ENCODE data around the gene ZCCHC24. TPM values are rescaled to one million over a fixed set of nuclear protein-coding genes. Genes with fewer than 3 reads are reported as not detected.

The ZCCHC24 gene
- total RNA-seq, 3 donors from 2014 or later (not counting 1 experiment from before 2014, with no cell fraction given), result 2.8 to 4.0 (median 3.6) TPM

DNA sequence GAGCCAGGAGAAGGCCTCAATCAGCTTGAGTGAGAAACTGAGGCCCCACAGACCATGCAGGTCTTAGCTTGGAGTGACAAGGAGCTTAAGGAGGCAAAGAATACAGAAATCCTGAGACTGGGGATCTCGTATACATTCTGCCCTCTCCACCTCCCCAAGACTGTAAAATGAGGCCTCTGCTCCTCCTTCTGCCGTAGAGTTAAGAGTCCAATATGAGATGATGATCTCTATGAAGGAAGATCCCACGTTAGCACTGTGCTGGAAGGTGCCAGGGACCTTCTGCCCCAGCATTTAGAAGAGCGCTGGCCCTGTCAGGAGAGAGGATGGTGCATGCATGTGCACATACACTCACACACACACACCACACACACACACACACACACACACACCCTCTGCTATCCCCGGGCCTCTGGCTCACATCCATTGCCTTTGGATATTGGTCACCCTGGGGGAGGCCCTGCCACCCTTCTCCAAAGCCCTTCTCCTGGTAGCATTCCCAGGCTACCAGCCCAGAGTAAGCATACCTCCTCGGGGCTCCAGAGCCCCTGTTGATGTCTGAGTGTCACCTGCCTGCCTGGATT is 15.0 kb downstream of the ZCCHC24 start:
- H3K4me3 Mint-ChIP-seq, result no peak overlapping the region
- Histone ChIP-seq H3K36me3 (ENCODE audit: control insufficient read depth, insufficient read depth, low read length) (no peaks in the 10 kb centered on the region), H3K4me1 (ENCODE audit: control insufficient read depth, insufficient read depth, low read length) (no peaks in the 10 kb centered on the region), H3K9me3 (ENCODE audit: control insufficient read depth, insufficient read depth, low read length) (no peaks in the 10 kb centered on the region), H3K27ac (ENCODE audit: low read length) (no peak overlapping the region), H3K27me3 (ENCODE audit: control insufficient read depth, insufficient read depth, low read length) (no peaks in the 10 kb centered on the region), H3K4me3 (ENCODE audit: low read length) (no peak overlapping the region)
- 88% methylated on average over 6 of the region's 6 CpGs for WGBS (ENCODE audit: insufficient coverage)
- no peak for DNase-seq
- H3K4me1 Mint-ChIP-seq, result peaks cover 0 to 11% of the 10 kb centered on the region in 2 donors
- no peaks in the 10 kb centered on the region for H3K27me3 Mint-ChIP-seq (ENCODE audit: low read depth in 2 of 2)
- TF ChIP-seq CTCF (IDR thresholded peaks at IDR 0.05), result no peak
- intact Hi-C loops (cut with micrococcal nuclease), result no loop called here
- no peaks in the 10 kb centered on the region for H3K9me3 Mint-ChIP-seq
- no peaks in the 10 kb centered on the region for H3K36me3 Mint-ChIP-seq
- no peak overlapping the region for H3K27ac Mint-ChIP-seq
- no peak for ATAC-seq

DNA sequence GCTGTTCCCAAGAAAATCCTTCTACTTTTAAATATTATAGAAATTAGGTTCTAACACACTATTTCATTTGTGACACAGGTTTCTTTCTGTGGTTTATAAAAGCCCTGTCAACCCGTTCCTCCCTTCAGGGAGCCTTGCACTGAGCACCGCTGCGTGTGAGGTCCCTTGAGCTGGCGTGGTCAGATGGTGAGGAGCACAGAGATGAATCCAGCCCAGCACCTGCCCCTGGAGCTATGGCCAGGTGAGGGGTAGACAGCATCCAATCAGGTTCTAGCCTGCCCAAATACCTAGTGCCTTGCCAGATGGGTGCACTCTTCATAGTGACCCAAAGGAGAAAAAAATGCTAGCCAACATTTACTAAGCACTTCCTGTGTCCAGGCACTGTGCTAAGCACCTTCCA is 15.7 kb downstream of the ZCCHC24 start:
- DNase-seq (no peak), ATAC-seq (no peak)
- Histone ChIP-seq H3K4me3 (ENCODE audit: low read length) (no peak overlapping the region), H3K9me3 (ENCODE audit: control insufficient read depth, insufficient read depth, low read length) (no peaks in the 10 kb centered on the region), H3K27me3 (ENCODE audit: control insufficient read depth, insufficient read depth, low read length) (no peaks in the 10 kb centered on the region), H3K36me3 (ENCODE audit: control insufficient read depth, insufficient read depth, low read length) (no peaks in the 10 kb centered on the region), H3K4me1 (ENCODE audit: control insufficient read depth, insufficient read depth, low read length) (no peaks in the 10 kb centered on the region), H3K27ac (ENCODE audit: low read length) (no peak overlapping the region)
- H3K4me1 Mint-ChIP-seq, result peaks cover 0 to 10% of the 10 kb centered on the region in 2 donors
- H3K36me3 Mint-ChIP-seq, result no peaks in the 10 kb centered on the region
- no peak overlapping the region for H3K27ac Mint-ChIP-seq
- intact Hi-C loops (cut with micrococcal nuclease), result no loop called here
- H3K9me3 Mint-ChIP-seq, result no peaks in the 10 kb centered on the region
- no peaks in the 10 kb centered on the region for H3K27me3 Mint-ChIP-seq (ENCODE audit: low read depth in 2 of 2)
- no peak for TF ChIP-seq CTCF (IDR thresholded peaks at IDR 0.05)
- WGBS (ENCODE audit: insufficient coverage), result 90% methylated on average over 4 of the region's 4 CpGs
- H3K4me3 Mint-ChIP-seq, result no peak overlapping the region

- H3K27me3 ChIP-seq (ENCODE audit: control insufficient read depth, insufficient read depth, low read length), result no peaks in the 10 kb centered on the region
- no peak for TF ChIP-seq CTCF (IDR thresholded peaks at IDR 0.05)
- Mint-ChIP-seq H3K27me3 (ENCODE audit: low read depth in 2 of 2) (no peaks in the 10 kb centered on the region), H3K4me3 (no peak overlapping the region), H3K4me1 (peaks cover 0 to 12% of the 10 kb centered on the region in 2 donors), H3K36me3 (no peaks in the 10 kb centered on the region), H3K9me3 (no peaks in the 10 kb centered on the region), H3K27ac (no peak overlapping the region)
- H3K4me3 ChIP-seq (ENCODE audit: low read length), result no peak overlapping the region
- ATAC-seq, result no peak
- intact Hi-C loops (cut with micrococcal nuclease), result no loop called here
- DNase-seq, result no peak
- H3K9me3 ChIP-seq (ENCODE audit: control insufficient read depth, insufficient read depth, low read length), result no peaks in the 10 kb centered on the region
- H3K27ac ChIP-seq (ENCODE audit: low read length), result no peak overlapping the region
- no peaks in the 10 kb centered on the region for H3K36me3 ChIP-seq (ENCODE audit: control insufficient read depth, insufficient read depth, low read length)
- WGBS (ENCODE audit: insufficient coverage), result 100% methylated on average over 2 of the region's 3 CpGs
- H3K4me1 ChIP-seq (ENCODE audit: control insufficient read depth, insufficient read depth, low read length), result no peaks in the 10 kb centered on the region
These were observed 17.5 kb downstream of the ZCCHC24 start for GRCh38 chr10:79427965-79428364.

DNA sequence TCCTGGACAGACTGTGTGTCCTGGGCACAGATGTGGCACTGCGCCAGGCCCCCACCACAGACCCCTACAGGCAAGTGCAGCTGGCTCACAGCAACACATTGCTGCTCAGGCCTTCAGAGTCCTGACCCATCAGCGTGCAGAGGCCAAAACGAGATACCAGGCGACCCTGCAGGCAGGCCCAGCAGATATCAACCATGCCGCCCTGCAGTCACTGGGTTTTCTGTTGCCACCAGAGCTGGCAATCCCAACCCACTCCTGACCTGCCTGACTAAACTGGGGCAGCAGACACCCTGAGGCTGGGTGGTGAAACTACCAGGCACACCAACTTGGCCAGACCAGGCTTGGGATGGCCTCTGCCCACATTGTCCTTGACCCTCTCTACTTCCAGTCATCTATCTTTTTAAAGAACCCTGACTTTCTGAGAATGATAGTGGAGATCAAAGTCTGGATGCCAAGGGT is 20.3 kb downstream of the ZCCHC24 start:
- Histone ChIP-seq H3K27ac (ENCODE audit: low read length) (no peak overlapping the region), H3K9me3 (ENCODE audit: control insufficient read depth, insufficient read depth, low read length) (no peaks in the 10 kb centered on the region), H3K36me3 (ENCODE audit: control insufficient read depth, insufficient read depth, low read length) (no peaks in the 10 kb centered on the region), H3K27me3 (ENCODE audit: control insufficient read depth, insufficient read depth, low read length) (no peaks in the 10 kb centered on the region), H3K4me3 (ENCODE audit: low read length) (no peak overlapping the region), H3K4me1 (ENCODE audit: control insufficient read depth, insufficient read depth, low read length) (no peaks in the 10 kb centered on the region)
- H3K27ac Mint-ChIP-seq, result no peak overlapping the region
- WGBS (ENCODE audit: insufficient coverage), result 73% methylated on average over 5 of the region's 5 CpGs
- H3K27me3 Mint-ChIP-seq (ENCODE audit: low read depth in 2 of 2), result no peaks in the 10 kb centered on the region
- H3K9me3 Mint-ChIP-seq, result no peaks in the 10 kb centered on the region
- no peak for DNase-seq
- intact Hi-C loops (cut with micrococcal nuclease), result no loop called here
- no peaks in the 10 kb centered on the region for H3K36me3 Mint-ChIP-seq
- H3K4me3 Mint-ChIP-seq, result no peak overlapping the region
- peaks cover 0 to 6% of the 10 kb centered on the region in 2 donors for H3K4me1 Mint-ChIP-seq
- ATAC-seq, result no peak
- TF ChIP-seq CTCF (IDR thresholded peaks at IDR 0.05), result no peak

All from natural killer cell (primary cell).